ENCODE results near the gene MRNIP.

The MRNIP gene

DNA sequence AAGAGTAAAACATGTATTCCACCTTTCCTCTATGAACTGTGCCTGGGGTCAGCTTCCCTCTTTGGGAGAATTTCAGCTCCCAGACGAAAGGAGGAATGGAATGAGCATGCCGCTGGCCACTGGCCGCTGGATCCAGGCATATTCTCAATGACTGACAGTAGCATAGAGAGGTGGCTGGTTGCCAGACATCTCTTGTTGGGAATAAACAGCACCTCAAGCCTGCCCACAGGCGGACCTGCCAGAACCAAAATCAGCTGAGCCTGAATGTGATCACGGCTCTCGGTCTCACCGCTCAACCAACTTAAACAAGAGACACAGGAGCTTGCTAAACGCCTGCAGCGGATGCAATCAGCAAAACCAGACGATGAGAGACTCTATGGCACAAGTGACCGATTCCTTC, 28.5 kb upstream of the MRNIP start:
- TF ChIP-seq, protein P1, sequence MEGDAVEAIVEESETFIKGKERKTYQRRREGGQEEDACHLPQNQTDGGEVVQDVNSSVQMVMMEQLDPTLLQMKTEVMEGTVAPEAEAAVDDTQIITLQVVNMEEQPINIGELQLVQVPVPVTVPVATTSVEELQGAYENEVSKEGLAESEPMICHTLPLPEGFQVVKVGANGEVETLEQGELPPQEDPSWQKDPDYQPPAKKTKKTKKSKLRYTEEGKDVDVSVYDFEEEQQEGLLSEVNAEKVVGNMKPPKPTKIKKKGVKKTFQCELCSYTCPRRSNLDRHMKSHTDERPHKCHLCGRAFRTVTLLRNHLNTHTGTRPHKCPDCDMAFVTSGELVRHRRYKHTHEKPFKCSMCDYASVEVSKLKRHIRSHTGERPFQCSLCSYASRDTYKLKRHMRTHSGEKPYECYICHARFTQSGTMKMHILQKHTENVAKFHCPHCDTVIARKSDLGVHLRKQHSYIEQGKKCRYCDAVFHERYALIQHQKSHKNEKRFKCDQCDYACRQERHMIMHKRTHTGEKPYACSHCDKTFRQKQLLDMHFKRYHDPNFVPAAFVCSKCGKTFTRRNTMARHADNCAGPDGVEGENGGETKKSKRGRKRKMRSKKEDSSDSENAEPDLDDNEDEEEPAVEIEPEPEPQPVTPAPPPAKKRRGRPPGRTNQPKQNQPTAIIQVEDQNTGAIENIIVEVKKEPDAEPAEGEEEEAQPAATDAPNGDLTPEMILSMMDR (IDR thresholded peaks at IDR 0.05; ENCODE audit: insufficient read depth, low read depth, low read length, missing control alignments), result no peak
- no peak for DNase-seq (ENCODE audit: low read depth)
- no peak overlapping the region for H3K4me3 ChIP-seq (ENCODE audit: low read length)

DNA sequence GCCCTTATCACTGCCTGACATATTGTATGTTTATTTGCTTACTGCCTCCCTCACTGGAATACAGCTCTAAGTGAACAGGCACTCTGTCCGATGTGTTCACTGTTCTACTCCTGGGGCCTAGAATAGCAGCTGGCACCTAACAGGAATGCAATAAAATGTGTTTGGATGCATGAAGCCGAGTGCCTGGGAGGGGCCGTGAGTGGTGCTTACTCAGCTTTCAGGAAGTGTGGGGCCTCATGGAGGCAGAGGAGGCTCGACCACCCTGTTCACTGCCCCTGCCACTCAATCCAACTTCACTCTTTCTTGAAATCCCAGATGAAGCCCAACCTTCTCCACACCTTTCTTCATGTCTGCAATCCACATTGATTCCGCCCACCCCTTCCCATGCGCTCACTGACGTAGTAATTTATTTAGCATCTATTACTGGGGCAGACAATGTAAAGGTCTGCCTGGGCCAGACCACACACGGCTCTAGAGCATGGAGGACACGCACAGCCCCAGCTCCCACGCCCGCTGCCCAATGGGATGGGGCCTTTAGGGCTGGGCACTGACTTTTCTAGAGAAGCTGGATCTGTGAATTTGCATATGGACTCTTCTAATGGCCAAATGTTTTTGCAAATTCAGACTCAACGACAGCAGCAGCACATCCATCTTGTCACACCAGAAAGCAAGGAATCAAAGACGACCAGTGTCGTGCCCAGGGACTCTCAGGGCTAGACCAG, 27.7 kb upstream of the MRNIP start:
- TF ChIP-seq, protein P1 (IDR thresholded peaks at IDR 0.05; ENCODE audit: insufficient read depth, low read depth, low read length, missing control alignments), result no peak
- no peak for DNase-seq (ENCODE audit: low read depth)
- H3K4me3 ChIP-seq (ENCODE audit: low read length), result no peak overlapping the region

DNA sequence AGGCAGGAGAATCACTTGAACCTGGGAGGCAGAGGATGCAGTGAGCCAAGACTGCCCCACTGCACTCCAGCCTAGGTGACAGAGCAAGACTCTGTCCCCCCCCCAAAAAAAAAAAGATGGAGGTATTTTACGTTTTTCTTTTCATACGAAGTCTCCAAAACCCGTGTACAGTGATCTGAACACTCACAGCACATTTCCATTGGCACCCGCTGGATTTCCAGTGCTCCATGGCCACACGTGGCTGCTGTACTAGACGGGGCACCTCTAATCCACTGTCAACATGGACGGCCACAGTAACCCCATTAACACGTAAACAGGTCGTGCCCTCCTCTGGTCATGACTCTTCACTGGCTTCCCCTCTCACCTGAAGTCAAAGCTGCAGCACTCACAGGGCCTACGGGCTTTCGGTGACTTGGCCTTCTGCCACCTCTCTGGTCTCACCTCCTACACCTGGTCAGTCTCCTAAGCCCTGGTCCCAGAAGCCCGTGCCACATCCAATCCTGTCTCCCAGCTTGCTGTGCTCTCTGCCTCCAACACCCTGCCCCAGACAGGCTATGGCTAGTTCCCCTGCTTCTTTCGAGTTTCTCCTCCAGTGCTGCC, 27.0 kb upstream of the MRNIP start:
- TF ChIP-seq, protein P1 (IDR thresholded peaks at IDR 0.05; ENCODE audit: insufficient read depth, low read depth, low read length, missing control alignments), result no peak

DNA sequence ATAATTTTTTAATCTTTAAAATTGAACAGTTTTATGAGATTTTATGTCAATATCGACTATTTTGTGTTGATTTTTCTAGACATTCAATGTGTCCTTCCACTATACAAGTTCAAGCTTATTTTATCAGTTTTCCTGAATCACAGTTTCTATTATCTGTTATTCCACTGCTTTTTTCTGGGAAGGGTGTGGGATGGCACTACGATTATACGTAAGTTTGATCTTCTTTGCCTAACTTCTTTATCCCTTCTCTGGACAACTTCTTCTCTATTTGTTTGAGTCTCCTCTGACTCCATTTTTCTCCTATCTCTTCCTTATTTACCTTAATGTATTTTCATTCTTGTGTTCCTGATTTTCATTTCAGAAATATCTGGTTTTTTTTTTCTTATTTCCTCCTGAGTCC, 24.5 kb upstream of the MRNIP start:
- TF ChIP-seq, protein P1 (IDR thresholded peaks at IDR 0.05; ENCODE audit: insufficient read depth, low read depth, low read length, missing control alignments), result no peak
- no peak overlapping the region for H3K4me3 ChIP-seq (ENCODE audit: low read length)
- no peak for DNase-seq (ENCODE audit: low read depth)

More for the DNA sequence above, 27.0 kb upstream of the MRNIP start:
- DNase-seq (ENCODE audit: low read depth), result no peak
- no peak overlapping the region for H3K4me3 ChIP-seq (ENCODE audit: low read length)

DNA sequence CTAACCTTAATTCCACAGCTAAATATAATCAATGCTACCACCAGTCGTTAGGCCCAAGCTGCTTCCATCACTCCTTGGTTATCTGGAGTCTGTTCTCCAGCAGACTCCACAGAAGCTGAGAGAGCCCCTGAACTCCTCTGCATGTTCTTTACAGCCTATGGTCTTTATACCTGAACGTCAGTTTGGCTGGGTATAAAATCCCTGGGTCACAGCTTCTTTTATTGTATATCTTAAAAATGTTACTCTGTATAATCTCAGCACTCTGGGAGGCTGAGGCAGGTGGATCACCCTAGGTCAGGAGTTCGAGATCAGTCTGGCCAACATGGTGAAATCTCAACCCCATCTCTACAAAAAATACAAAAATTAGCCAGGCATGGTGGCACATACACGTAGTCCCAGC, 23.7 kb upstream of the MRNIP start:
- no peak for DNase-seq (ENCODE audit: low read depth)
- TF ChIP-seq, protein P1 (IDR thresholded peaks at IDR 0.05; ENCODE audit: insufficient read depth, low read depth, low read length, missing control alignments), result no peak
- no peak overlapping the region for H3K4me3 ChIP-seq (ENCODE audit: low read length)

DNA sequence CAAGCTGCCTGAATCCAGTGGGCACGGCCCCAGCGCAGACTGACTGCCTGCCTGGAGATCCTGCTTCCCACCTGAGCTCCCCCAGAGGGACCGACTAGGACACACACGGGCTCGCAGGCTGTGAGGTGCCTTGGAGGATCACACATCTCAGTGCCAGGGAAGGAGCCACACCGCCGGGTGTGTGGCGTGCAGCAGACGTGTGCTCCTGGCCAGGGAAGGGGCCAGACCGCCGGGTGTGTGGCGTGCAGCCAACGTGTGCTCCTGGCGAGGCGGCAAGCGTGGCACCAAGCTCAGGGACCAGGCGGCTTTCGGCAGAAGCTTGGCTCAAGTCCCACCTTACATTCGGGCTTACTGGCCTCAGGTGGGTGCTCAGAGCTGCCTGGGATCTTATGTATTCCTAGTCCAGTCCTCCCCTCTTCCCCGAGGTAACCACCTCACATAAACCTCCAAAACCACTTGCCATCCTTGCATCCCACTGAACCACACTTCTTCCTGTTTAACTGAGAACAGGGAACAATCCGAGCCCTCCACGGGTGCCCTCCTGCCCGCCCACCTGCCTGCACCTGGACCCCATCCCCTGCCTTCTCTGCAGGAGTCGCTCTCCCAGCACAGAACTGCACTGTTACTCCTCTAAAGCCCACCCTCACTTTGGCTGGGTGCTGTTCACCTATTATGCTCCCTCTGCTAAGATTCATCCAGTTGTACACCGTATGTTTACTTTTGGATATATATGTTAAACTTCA, 22.4 kb upstream of the MRNIP start:
- DNase-seq (ENCODE audit: low read depth), result no peak
- no peak overlapping the region for H3K4me3 ChIP-seq (ENCODE audit: low read length)
- TF ChIP-seq, protein P1 (IDR thresholded peaks at IDR 0.05; ENCODE audit: insufficient read depth, low read depth, low read length, missing control alignments), result no peak

All from epithelial cell of esophagus (primary cell).